Measurements from ENCODE around the gene SMIM44.
A peak's percentile ranks its signal among the peaks of the same experiment; 100 is the strongest.

The SMIM44 gene

GRCh38 chr19:3441089-3441985 is 41.9 kb downstream of the SMIM44 start:
- Histone ChIP-seq H3K4me1 (ENCODE audit: control insufficient read depth, insufficient read depth, low read length, poor library complexity, severe bottlenecking) (no peaks in the 10 kb centered on the region), H3K4me3 (ENCODE audit: insufficient read depth, low read depth, low read length, poor library complexity, severe bottlenecking) (no peak overlapping the region), H3K27ac (ENCODE audit: insufficient read depth, low read length, poor library complexity, severe bottlenecking) (no peak overlapping the region), H3K9me3 (ENCODE audit: control insufficient read depth, low read length) (no peaks in the 10 kb centered on the region), H3K36me3 (ENCODE audit: control insufficient read depth, insufficient read depth, low read length) (no peaks in the 10 kb centered on the region), H3K27me3 (replicated peaks; ENCODE audit: control insufficient read depth, insufficient read depth, low read length, poor library complexity, severe bottlenecking) (no peaks in the 10 kb centered on the region)
- no peak for DNase-seq

- Histone ChIP-seq H3K27ac (ENCODE audit: insufficient read depth, low read length, poor library complexity, severe bottlenecking) (no peak overlapping the region), H3K4me3 (ENCODE audit: insufficient read depth, low read depth, low read length, poor library complexity, severe bottlenecking) (no peak overlapping the region), H3K27me3 (replicated peaks; ENCODE audit: control insufficient read depth, insufficient read depth, low read length, poor library complexity, severe bottlenecking) (no peaks in the 10 kb centered on the region), H3K9me3 (ENCODE audit: control insufficient read depth, low read length) (no peaks in the 10 kb centered on the region), H3K36me3 (ENCODE audit: control insufficient read depth, insufficient read depth, low read length) (no peaks in the 10 kb centered on the region), H3K4me1 (ENCODE audit: control insufficient read depth, insufficient read depth, low read length, poor library complexity, severe bottlenecking) (peaks cover 4% of the 10 kb centered on the region)
- peak; percentile 27 to 29 (median 28) for DNase-seq
Observed at GRCh38 chr19:3440082-3440481, 43.2 kb downstream of the SMIM44 start.

DNA sequence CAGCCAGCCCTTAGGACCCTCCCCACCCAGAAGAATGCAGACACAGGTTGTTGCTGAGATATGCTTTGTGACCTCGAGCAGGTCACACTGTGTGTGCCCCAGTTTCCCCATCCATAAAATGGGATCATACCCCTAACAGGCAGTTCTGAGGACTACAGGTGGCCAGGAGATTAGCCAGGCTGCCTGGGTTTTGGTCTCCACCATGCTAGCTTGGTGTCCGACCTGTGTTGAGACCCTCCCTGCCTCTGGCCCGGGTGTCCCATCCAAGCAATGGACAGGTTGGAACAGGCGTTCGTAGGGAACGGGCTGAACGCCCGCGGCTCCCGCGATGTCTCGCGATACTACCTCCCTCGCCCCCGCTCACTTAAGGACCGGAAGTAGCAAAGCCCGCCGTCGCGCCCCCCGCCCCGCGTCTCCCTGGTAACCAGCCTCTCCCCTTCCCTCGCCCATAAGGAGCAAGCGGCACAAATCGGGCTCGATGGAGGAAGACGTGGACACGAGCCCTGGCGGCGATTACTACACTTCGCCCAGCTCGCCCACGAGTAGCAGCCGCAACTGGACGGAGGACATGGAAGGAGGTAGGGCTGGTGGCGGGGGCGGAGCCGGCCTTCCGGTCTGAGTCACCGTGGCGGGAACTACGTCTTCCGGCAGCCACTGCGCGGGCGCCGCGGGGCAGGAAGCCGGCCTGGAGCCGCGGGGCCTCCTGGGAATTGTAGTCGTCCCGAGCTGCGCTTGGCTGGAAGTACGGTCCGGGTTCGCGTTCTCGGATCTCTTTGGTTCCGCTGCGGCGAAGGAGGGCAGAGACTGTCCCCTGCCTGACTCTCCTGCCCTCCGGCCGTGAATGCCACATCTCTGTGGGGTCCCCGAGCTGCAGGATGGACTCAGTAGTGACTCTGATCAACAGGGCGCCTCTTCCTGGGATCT is 48.3 kb downstream of the SMIM44 start:
- Histone ChIP-seq H3K9me3 (ENCODE audit: control insufficient read depth, low read length) (no peaks in the 10 kb centered on the region), H3K36me3 (ENCODE audit: control insufficient read depth, insufficient read depth, low read length) (no peaks in the 10 kb centered on the region), H3K27ac (ENCODE audit: insufficient read depth, low read length, poor library complexity, severe bottlenecking) (peak overlapping the region; percentile 93), H3K4me3 (ENCODE audit: insufficient read depth, low read depth, low read length, poor library complexity, severe bottlenecking) (peak overlapping the region; percentile 80), H3K27me3 (replicated peaks; ENCODE audit: control insufficient read depth, insufficient read depth, low read length, poor library complexity, severe bottlenecking) (no peaks in the 10 kb centered on the region), H3K4me1 (ENCODE audit: control insufficient read depth, insufficient read depth, low read length, poor library complexity, severe bottlenecking) (peaks cover 4% of the 10 kb centered on the region)
- DNase-seq: peak; percentile 81 to 90 (median 89)

GRCh38 chr19:3433805-3434540 is 49.3 kb downstream of the SMIM44 start:
- Histone ChIP-seq H3K4me1 (ENCODE audit: control insufficient read depth, insufficient read depth, low read length, poor library complexity, severe bottlenecking) (peaks cover 4% of the 10 kb centered on the region), H3K4me3 (ENCODE audit: insufficient read depth, low read depth, low read length, poor library complexity, severe bottlenecking) (no peak overlapping the region), H3K27ac (ENCODE audit: insufficient read depth, low read length, poor library complexity, severe bottlenecking) (peak overlapping the region; percentile 93), H3K27me3 (replicated peaks; ENCODE audit: control insufficient read depth, insufficient read depth, low read length, poor library complexity, severe bottlenecking) (no peaks in the 10 kb centered on the region), H3K36me3 (ENCODE audit: control insufficient read depth, insufficient read depth, low read length) (no peaks in the 10 kb centered on the region), H3K9me3 (ENCODE audit: control insufficient read depth, low read length) (no peaks in the 10 kb centered on the region)
- DNase-seq: no peak

GRCh38 chr19:3433313-3433712 is 49.9 kb downstream of the SMIM44 start:
- H3K4me3 ChIP-seq (ENCODE audit: insufficient read depth, low read depth, low read length, poor library complexity, severe bottlenecking): no peak overlapping the region
- H3K4me1 ChIP-seq (ENCODE audit: control insufficient read depth, insufficient read depth, low read length, poor library complexity, severe bottlenecking): peaks cover 4% of the 10 kb centered on the region
- no peaks in the 10 kb centered on the region for H3K27me3 ChIP-seq (replicated peaks; ENCODE audit: control insufficient read depth, insufficient read depth, low read length, poor library complexity, severe bottlenecking)
- no peak overlapping the region for H3K27ac ChIP-seq (ENCODE audit: insufficient read depth, low read length, poor library complexity, severe bottlenecking)
- DNase-seq: no peak
- no peaks in the 10 kb centered on the region for H3K36me3 ChIP-seq (ENCODE audit: control insufficient read depth, insufficient read depth, low read length)
- no peaks in the 10 kb centered on the region for H3K9me3 ChIP-seq (ENCODE audit: control insufficient read depth, low read length)

Data from effector memory CD4-positive, alpha-beta T cell (primary cell).